ENCODE data around the gene ITGAD. TPM values are rescaled to one million over a fixed set of nuclear protein-coding genes. Genes with fewer than 3 reads are reported as not detected.

The ITGAD gene
- total RNA-seq, 4 donors from 2014 or later: 0.27 TPM; not detected in 3

GRCh38 chr16:31429796-31430195, 36.7 kb downstream of the ITGAD start:
- TF ChIP-seq POLR2A (IDR thresholded peaks at IDR 0.05) (no peak), CTCF (IDR thresholded peaks at IDR 0.05) (no peak), POLR2AphosphoS5 (IDR thresholded peaks at IDR 0.05) (no peak), EP300 (IDR thresholded peaks at IDR 0.05) (no peak)
- no peaks in the 10 kb centered on the region for H3K36me3 ChIP-seq
- no peaks in the 10 kb centered on the region for H3K27me3 ChIP-seq
- ATAC-seq: no peak
- no peak overlapping the region for H3K4me3 ChIP-seq
- no peaks in the 10 kb centered on the region for H3K9me3 ChIP-seq
- 58% methylated on average over 2 of the region's 3 CpGs; no CpG with 5 or more reads in 1 of the 2 donors for WGBS, 2 donors (ENCODE audit: low coverage in 1 of 2)
- H3K27ac ChIP-seq: no peak overlapping the region
- H3K4me1 ChIP-seq: peaks cover 0 to 16% (median 3%) of the 10 kb centered on the region in 3 donors

DNA sequence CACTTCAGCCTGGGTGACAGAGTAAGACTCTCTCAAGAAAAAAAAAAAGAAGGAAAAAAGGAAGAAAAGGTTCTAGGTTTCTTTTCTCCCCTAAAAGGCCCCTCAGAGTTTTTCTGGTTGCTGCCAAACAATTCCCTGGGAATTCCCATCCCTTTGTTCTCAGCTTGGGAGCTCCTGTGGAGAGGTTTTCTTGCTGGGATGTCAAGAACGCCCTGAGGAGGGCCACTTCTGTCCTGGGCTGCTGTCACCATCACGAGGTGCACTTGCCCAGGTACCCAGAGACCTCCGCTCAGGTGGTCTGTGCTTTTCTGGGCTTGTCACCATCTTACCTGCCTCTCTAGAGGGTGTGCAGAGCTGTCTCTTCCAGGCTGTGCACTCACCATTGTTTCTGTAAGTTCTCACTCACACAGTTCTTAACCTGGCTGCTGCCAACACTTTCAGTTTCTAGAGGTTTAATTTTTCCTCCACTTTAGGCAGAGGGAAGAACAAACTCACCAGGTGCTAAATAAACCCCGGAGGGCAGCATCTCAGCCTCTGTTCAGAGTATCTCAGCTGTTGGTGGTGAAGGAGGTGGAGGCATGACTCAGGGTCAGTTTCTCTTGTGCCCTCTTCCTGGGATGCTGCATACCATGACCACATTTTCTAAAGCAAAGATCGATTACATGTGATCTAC, 37.4 kb downstream of the ITGAD start:
- Histone ChIP-seq H3K4me3 (no peak overlapping the region), H3K4me1 (peaks cover 0 to 16% (median 3%) of the 10 kb centered on the region in 3 donors), H3K36me3 (peaks cover 0 to under 1% of the 10 kb centered on the region in 2 donors), H3K9me3 (no peaks in the 10 kb centered on the region), H3K27ac (no peak overlapping the region), H3K27me3 (no peaks in the 10 kb centered on the region)
- 35 to 69% methylated on average over 4 to 5 of the region's 5 CpGs for WGBS, 2 donors (ENCODE audit: low coverage in 1 of 2)
- no peak for TF ChIP-seq POLR2AphosphoS5 (IDR thresholded peaks at IDR 0.05)
- no peak for TF ChIP-seq CTCF (IDR thresholded peaks at IDR 0.05)
- no peak for TF ChIP-seq EP300 (IDR thresholded peaks at IDR 0.05)
- TF ChIP-seq POLR2A (IDR thresholded peaks at IDR 0.05): no peak
- no peak for ATAC-seq

GRCh38 chr16:31435341-31436220, 42.4 kb downstream of the ITGAD start:
- TF ChIP-seq POLR2A (IDR thresholded peaks at IDR 0.05) (no peak), POLR2AphosphoS5 (IDR thresholded peaks at IDR 0.05) (no peak), CTCF (IDR thresholded peaks at IDR 0.05) (no peak), EP300 (IDR thresholded peaks at IDR 0.05) (no peak)
- no peak overlapping the region for H3K4me3 ChIP-seq
- no peaks in the 10 kb centered on the region for H3K9me3 ChIP-seq
- 94 to 95% methylated on average over 6 to 13 of the region's 47 CpGs for WGBS, 2 donors (ENCODE audit: low coverage in 1 of 2)
- H3K27me3 ChIP-seq: no peaks in the 10 kb centered on the region
- peaks cover 0 to 14% of the 10 kb centered on the region in 2 donors for H3K36me3 ChIP-seq
- no peaks in the 10 kb centered on the region for H3K4me1 ChIP-seq
- H3K27ac ChIP-seq: no peak overlapping the region
- no peak for ATAC-seq

- no peak for TF ChIP-seq EP300 (IDR thresholded peaks at IDR 0.05)
- TF ChIP-seq CTCF (IDR thresholded peaks at IDR 0.05): no peak
- TF ChIP-seq POLR2A (IDR thresholded peaks at IDR 0.05): no peak
- TF ChIP-seq POLR2AphosphoS5 (IDR thresholded peaks at IDR 0.05): no peak
- WGBS, 2 donors (ENCODE audit: low coverage in 1 of 2): 20% methylated on average over 1 of the region's 44 CpGs; no CpG with 5 or more reads in 1 of the 2 donors
- Histone ChIP-seq H3K4me1 (peaks cover 0 to 2% (median 0%) of the 10 kb centered on the region in 3 donors), H3K4me3 (no peak overlapping the region), H3K36me3 (peaks cover 0 to 14% of the 10 kb centered on the region in 2 donors), H3K27me3 (no peaks in the 10 kb centered on the region), H3K9me3 (no peaks in the 10 kb centered on the region), H3K27ac (no peak overlapping the region)
- no peak for ATAC-seq
These were observed 43.3 kb downstream of the ITGAD start for GRCh38 chr16:31436221-31437045.

Measured in gastroesophageal sphincter (tissue), 4 donors.